Brain microvascular endothelial cell (primary cell): Measurements from ENCODE around the gene RNF111.

ENCODE experiments used
- DNase-seq: peaks from one replicate; pipeline ENCODE4 v3.0.0-alpha.2; 2020
- H3K27ac ChIP-seq: fragments of 250-450 bp; sonication (Bioruptor Pico); 2 replicates; pipeline ENCODE4 v1.5.1; 2020; ENCODE audit warnings: mild to moderate bottlenecking, moderate library complexity
- H3K27me3 ChIP-seq: fragments of 250-450 bp; sonication (Bioruptor Pico); replicated peaks from 2 replicates; pipeline ENCODE4 v1.5.1; 2020; ENCODE audit warnings: mild to moderate bottlenecking
- H3K36me3 ChIP-seq: fragments of 250-450 bp; sonication (Bioruptor Pico); replicated peaks from 2 replicates; pipeline ENCODE4 v1.5.1; 2020; ENCODE audit warnings: mild to moderate bottlenecking
- H3K4me3 ChIP-seq: 2 replicates; pipeline ENCODE4 v1.5.1; 2011; ENCODE audit warnings: low read depth, mild to moderate bottlenecking, control low read depth, low read length, moderate library complexity
- CTCF ChIP-seq: IDR thresholded peaks from 2 replicates; pipeline ENCODE4 v1.5.1; 2011; ENCODE audit warnings: low read depth, mild to moderate bottlenecking, moderate library complexity, low read length, control low read depth, inconsistent platforms; ENCODE audit errors: missing control alignments
- in situ Hi-C: cut with HindIII; loops from 2 replicates; pipeline ENCODE4 v1.10.0; 2017; ENCODE audit warnings: low sequenced_read_pairs, low pct_ligation_motif_present

RNF111 gene

GRCh38 chr15:59017449-59017848 lies 30.0 kb downstream of the RNF111 start:
- DNase-seq, result no peak
- no peaks in the 10 kb centered on the region for H3K27me3 ChIP-seq
- H3K27ac ChIP-seq, result no peak overlapping the region
- no peak for TF ChIP-seq CTCF
- in situ Hi-C loops, result no loop called here
- H3K36me3 ChIP-seq, result no peaks in the 10 kb centered on the region
- no peak overlapping the region for H3K4me3 ChIP-seq

GRCh38 chr15:59018833-59019232 lies 31.4 kb downstream of the RNF111 start:
- Histone ChIP-seq H3K36me3 (no peaks in the 10 kb centered on the region), H3K27ac (no peak overlapping the region), H3K4me3 (no peak overlapping the region), H3K27me3 (no peaks in the 10 kb centered on the region)
- DNase-seq, result no peak
- TF ChIP-seq CTCF, result no peak
- in situ Hi-C loops, result no loop called here

GRCh38 chr15:59020322-59020721 lies 32.9 kb downstream of the RNF111 start:
- no peak for TF ChIP-seq CTCF
- H3K4me3 ChIP-seq, result no peak overlapping the region
- no peak for DNase-seq
- H3K36me3 ChIP-seq, result no peaks in the 10 kb centered on the region
- no peaks in the 10 kb centered on the region for H3K27me3 ChIP-seq
- in situ Hi-C loops, result no loop called here
- H3K27ac ChIP-seq, result no peak overlapping the region

- H3K4me3 ChIP-seq, result no peak overlapping the region
- no peak for TF ChIP-seq CTCF
- no peaks in the 10 kb centered on the region for H3K36me3 ChIP-seq
- DNase-seq, result no peak
- in situ Hi-C loops, result no loop called here
- no peak overlapping the region for H3K27ac ChIP-seq
- H3K27me3 ChIP-seq, result no peaks in the 10 kb centered on the region
Measured at GRCh38 chr15:59022188-59022587, 34.7 kb downstream of the RNF111 start.

- in situ Hi-C loops, result no loop called here
- H3K27ac ChIP-seq, result no peak overlapping the region
- DNase-seq, result no peak
- no peaks in the 10 kb centered on the region for H3K27me3 ChIP-seq
- no peak overlapping the region for H3K4me3 ChIP-seq
- TF ChIP-seq CTCF, result no peak
- peaks cover 6% of the 10 kb centered on the region for H3K36me3 ChIP-seq
Measured at GRCh38 chr15:59026207-59026606, 38.7 kb downstream of the RNF111 start.

GRCh38 chr15:59028387-59028955 lies 41.0 kb downstream of the RNF111 start:
- DNase-seq, result no peak
- in situ Hi-C loops, result no loop called here
- Histone ChIP-seq H3K4me3 (no peak overlapping the region), H3K36me3 (peaks cover 14% of the 10 kb centered on the region), H3K27ac (no peak overlapping the region), H3K27me3 (no peaks in the 10 kb centered on the region)
- TF ChIP-seq CTCF, result no peak
